Measurements from ENCODE around the gene GPR37. TPM values are rescaled to one million over a fixed set of nuclear protein-coding genes. Genes with fewer than 3 reads are reported as not detected.

Gene GPR37
- total and polyA plus RNA-seq, 8 donors = 0.80 to 3.9 (median 1.9) TPM

- Histone ChIP-seq H3K4me3 (no peak overlapping the region), H3K36me3 (no peaks in the 10 kb centered on the region), H3K27ac (no peak overlapping the region), H3K27me3 (no peaks in the 10 kb centered on the region), H3K9me3 (peaks cover 0 to 4% (median 0%) of the 10 kb centered on the region in 4 donors), H3K4me1 (no peaks in the 10 kb centered on the region)
- FAIRE-seq = no peak
- no peak for ATAC-seq
- no peak for DNase-seq
- TF ChIP-seq CTCF (IDR thresholded peaks at IDR 0.05) = no peak
- WGBS, 2 donors = 54 to 64% methylated on average over 2 of the region's 2 CpGs
- intact Hi-C loops (cut with DNase I) = no loop called here
Measured at GRCh38 chr7:124702385-124702784, 63.2 kb downstream of the GPR37 start.

GRCh38 chr7:124701955-124702354 lies 63.6 kb downstream of the GPR37 start:
- TF ChIP-seq CTCF (IDR thresholded peaks at IDR 0.05) = no peak
- H3K9me3 ChIP-seq = no peaks in the 10 kb centered on the region
- H3K36me3 ChIP-seq = no peaks in the 10 kb centered on the region
- ATAC-seq (no peak), FAIRE-seq (no peak), DNase-seq (no peak)
- 61 to 62% methylated on average over 2 of the region's 2 CpGs for WGBS, 2 donors
- no peak overlapping the region for H3K4me3 ChIP-seq
- H3K4me1 ChIP-seq = no peaks in the 10 kb centered on the region
- no peak overlapping the region for H3K27ac ChIP-seq
- intact Hi-C loops (cut with DNase I) = no loop called here
- no peaks in the 10 kb centered on the region for H3K27me3 ChIP-seq

DNA sequence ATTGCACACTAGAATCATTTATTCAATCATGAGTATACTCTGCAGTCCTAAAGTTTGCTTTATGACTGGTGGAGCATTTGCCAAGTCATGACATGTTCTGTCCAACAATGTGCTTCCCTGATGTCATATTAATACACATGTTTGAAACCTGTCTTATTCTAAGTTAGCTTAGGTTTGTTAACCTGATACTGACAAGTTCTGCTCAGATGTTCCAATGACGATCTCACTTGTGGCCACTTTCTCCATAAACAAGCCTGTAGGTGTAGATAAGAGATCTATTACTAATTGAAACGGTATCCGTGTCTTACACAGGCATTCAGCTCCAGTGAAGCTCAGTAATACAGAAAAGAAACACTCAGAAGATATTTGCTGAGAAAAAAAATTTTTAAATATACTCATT lies 64.9 kb downstream of the GPR37 start:
- Histone ChIP-seq H3K27me3 (no peaks in the 10 kb centered on the region), H3K4me1 (no peaks in the 10 kb centered on the region), H3K36me3 (no peaks in the 10 kb centered on the region), H3K27ac (no peak overlapping the region), H3K4me3 (no peak overlapping the region), H3K9me3 (no peaks in the 10 kb centered on the region)
- no peak for FAIRE-seq
- intact Hi-C loops (cut with DNase I) = no loop called here
- no peak for ATAC-seq
- WGBS, 2 donors = 51 to 58% methylated on average over 3 of the region's 3 CpGs
- no peak for DNase-seq
- no peak for TF ChIP-seq CTCF (IDR thresholded peaks at IDR 0.05)

DNA sequence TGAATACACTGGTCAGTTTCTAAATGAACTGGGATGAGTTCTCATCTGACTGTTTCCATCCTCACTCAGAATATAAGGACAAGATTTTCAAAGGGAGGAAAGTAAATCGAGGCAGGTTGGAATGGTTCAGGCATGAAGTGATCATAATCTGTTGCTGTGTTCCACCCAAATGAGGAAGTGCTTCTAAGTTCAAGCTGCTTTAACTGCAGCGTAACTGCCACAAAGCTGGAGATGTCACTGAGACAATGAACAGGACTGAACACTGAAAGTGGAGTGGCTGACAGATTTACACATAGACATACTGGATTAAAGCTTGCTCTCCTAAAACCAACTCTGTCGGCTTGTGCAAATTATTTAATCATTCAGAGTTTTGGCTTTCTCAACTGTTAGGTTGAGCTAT lies 66.6 kb downstream of the GPR37 start:
- FAIRE-seq (no peak), ATAC-seq (no peak), DNase-seq (no peak)
- H3K4me1 ChIP-seq = no peaks in the 10 kb centered on the region
- no peak overlapping the region for H3K4me3 ChIP-seq
- WGBS, 2 donors = 61 to 70% methylated on average over 3 of the region's 3 CpGs
- no peaks in the 10 kb centered on the region for H3K36me3 ChIP-seq
- H3K27me3 ChIP-seq = no peaks in the 10 kb centered on the region
- no peaks in the 10 kb centered on the region for H3K9me3 ChIP-seq
- intact Hi-C loops (cut with DNase I) = no loop called here
- no peak overlapping the region for H3K27ac ChIP-seq
- no peak for TF ChIP-seq CTCF (IDR thresholded peaks at IDR 0.05)

DNA sequence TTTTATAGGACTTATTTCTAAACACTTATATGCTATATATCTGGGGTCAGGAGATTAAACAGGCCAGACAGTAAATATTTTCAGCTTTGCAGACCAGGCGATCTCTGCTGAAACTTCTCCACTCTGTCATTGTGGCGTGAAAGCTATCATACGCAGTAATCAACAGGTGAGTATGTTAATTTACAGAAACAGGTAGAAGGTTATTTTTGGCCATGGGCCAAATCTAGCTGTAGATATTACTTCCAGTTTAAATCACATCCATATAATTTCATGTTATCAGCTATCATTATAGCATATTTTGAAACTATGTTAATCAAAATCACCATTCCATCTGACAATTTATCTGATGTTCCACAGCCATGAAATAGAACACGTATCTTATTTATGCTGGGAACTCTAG lies 67.8 kb downstream of the GPR37 start:
- no peak for FAIRE-seq
- no peak for TF ChIP-seq CTCF (IDR thresholded peaks at IDR 0.05)
- intact Hi-C loops (cut with DNase I) = no loop called here
- Histone ChIP-seq H3K9me3 (no peaks in the 10 kb centered on the region), H3K4me3 (no peak overlapping the region), H3K27me3 (no peaks in the 10 kb centered on the region), H3K4me1 (no peaks in the 10 kb centered on the region), H3K36me3 (no peaks in the 10 kb centered on the region), H3K27ac (no peak overlapping the region)
- WGBS, 2 donors = 67 to 77% methylated on average over 4 of the region's 4 CpGs
- no peak for DNase-seq
- no peak for ATAC-seq

Other genes with a start within 250 kb of the GPR37 start
- 1 to 10 TPM; 4.6 to 9.8 (median 7.2) TPM for gene POT1, start 164.0 kb upstream of the GPR37 start, total RNA-seq
- 1 to 10 TPM; 2.5 to 8.9 TPM for gene POT1, start 164.0 kb upstream of the GPR37 start, polyA plus RNA-seq